ENCODE measurements around the gene DHRS11. TPM values are rescaled to one million over a fixed set of nuclear protein-coding genes. Genes with fewer than 3 reads are reported as not detected.

DHRS11 gene
- polyA plus RNA-seq, 5 donors, result 10.3 to 13.2 (median 11.9) TPM

GRCh38 chr17:36611345-36612072 lies 19.8 kb downstream of the DHRS11 start:
- DNase-seq, result no peak

- DNase-seq, result no peak
Observed at GRCh38 chr17:36612323-36612722, 20.6 kb downstream of the DHRS11 start.

- no peak for DNase-seq
Observed at GRCh38 chr17:36613155-36613554, 21.5 kb downstream of the DHRS11 start.

GRCh38 chr17:36614081-36614480 lies 22.4 kb downstream of the DHRS11 start:
- no peak for DNase-seq

- no peak for DNase-seq
Observed at GRCh38 chr17:36614933-36615332, 23.3 kb downstream of the DHRS11 start.

- no peak for DNase-seq
Observed at GRCh38 chr17:36616061-36617029, 24.7 kb downstream of the DHRS11 start.

- DNase-seq, result no peak
Observed at GRCh38 chr17:36617773-36618172, 26.1 kb downstream of the DHRS11 start.

- no peak for DNase-seq
Observed at GRCh38 chr17:36623281-36623680, 31.6 kb downstream of the DHRS11 start.

GRCh38 chr17:36625188-36625587 lies 33.5 kb downstream of the DHRS11 start:
- DNase-seq, result no peak

GRCh38 chr17:36627101-36627500 lies 35.4 kb downstream of the DHRS11 start:
- no peak for DNase-seq

GRCh38 chr17:36628576-36628975 lies 36.9 kb downstream of the DHRS11 start:
- no peak for DNase-seq

GRCh38 chr17:36629252-36629847 lies 37.7 kb downstream of the DHRS11 start:
- peak; percentile 31 to 68 for DNase-seq

GRCh38 chr17:36629970-36630502 lies 38.4 kb downstream of the DHRS11 start:
- no peak for DNase-seq

- no peak for DNase-seq
Observed at GRCh38 chr17:36631022-36631421, 39.3 kb downstream of the DHRS11 start.

GRCh38 chr17:36632916-36633771 lies 41.5 kb downstream of the DHRS11 start:
- no peak for DNase-seq

GRCh38 chr17:36640346-36640745 lies 48.7 kb downstream of the DHRS11 start:
- no peak for DNase-seq

- no peak for DNase-seq
Observed at GRCh38 chr17:36640836-36641235, 49.2 kb downstream of the DHRS11 start.

GRCh38 chr17:36641331-36641876 lies 49.7 kb downstream of the DHRS11 start:
- no peak for DNase-seq

- no peak for DNase-seq
Observed at GRCh38 chr17:36641877-36642845, 50.5 kb downstream of the DHRS11 start.
